ENCODE data around the gene NPAS3. TPM values are rescaled to one million over a fixed set of nuclear protein-coding genes. Genes with fewer than 3 reads are reported as not detected.

NPAS3 gene
- total RNA-seq, 1 experiment from 2014 or later = not detected

GRCh38 chr14:32968972-32969544 is 30.4 kb downstream of the NPAS3 start:
- intact Hi-C loops (cut with micrococcal nuclease) = no loop called here
- Histone ChIP-seq H3K27me3 (ENCODE audit: insufficient read depth, low read length) (no peaks in the 10 kb centered on the region), H2AFZ (ENCODE audit: low read depth, low read length, poor library complexity, severe bottlenecking) (no peak overlapping the region), H3K4me1 (ENCODE audit: control insufficient read depth in 1 of 2, insufficient read depth in 2 of 2, low read length in 2 of 2) (no peaks in the 10 kb centered on the region), H3K79me2 (ENCODE audit: insufficient read depth, low read length) (no peaks in the 10 kb centered on the region), H3K4me2 (ENCODE audit: low read length) (no peak overlapping the region), H4K20me1 (ENCODE audit: insufficient read depth) (no peaks in the 10 kb centered on the region), H3K9ac (ENCODE audit: low read length) (no peak overlapping the region), H3K27ac (ENCODE audit: low read depth, low read length) (no peak overlapping the region), H3K36me3 (ENCODE audit: control insufficient read depth in 1 of 2, insufficient read depth in 2 of 2, low read length in 2 of 2) (no peaks in the 10 kb centered on the region), H3K4me3 (replicated peaks in 1 of 2; ENCODE audit: low read depth in 1 of 2, low read length in 2 of 2) (no peak overlapping the region), H3K9me2 (ENCODE audit: insufficient read depth) (no peaks in the 10 kb centered on the region), H3K9me3 (ENCODE audit: control insufficient read depth in 1 of 2, insufficient read depth in 1 of 2, low read depth in 1 of 2, low read length in 2 of 2) (no peaks in the 10 kb centered on the region)
- no TSS peak for BruUV-seq (replicated peaks)
- DNase-seq (ENCODE audit: low read depth, low spot score) = no peak
- ChIA-PET POLR2A (no interaction called here), RAD21 (ENCODE audit: low non-redundant PET in 1 of 2, low total read pairs in 2 of 2, uncharacterized antibody in 2 of 2, unreplicated experiment in 2 of 2) (no interaction called here), CTCF (no interaction called here)
- no peak for ATAC-seq
- no peak for TF ChIP-seq CEBPB (IDR thresholded peaks at IDR 0.05; ENCODE audit: low read depth)
- no peak for TF ChIP-seq POLR2AphosphoS5 (IDR thresholded peaks at IDR 0.05; ENCODE audit: low read depth, low read length)
- no peak for TF ChIP-seq JUND (IDR thresholded peaks at IDR 0.05)
- TF ChIP-seq EZH2 (IDR thresholded peaks at IDR 0.05) = no peak
- no peak for TF ChIP-seq CBX3 (IDR thresholded peaks at IDR 0.05; ENCODE audit: low read depth)
- no peak for TF ChIP-seq CTCF (IDR thresholded peaks at IDR 0.05 in 2 of 3, conservative IDR thresholded peaks at IDR 0.05 in 1 of 3; ENCODE audit: borderline replicate concordance in 1 of 3, insufficient read depth in 1 of 3, low read depth in 2 of 3, low read length in 2 of 3)
- no peak for TF ChIP-seq REST (IDR thresholded peaks at IDR 0.05; ENCODE audit: low read depth)
- TF ChIP-seq ATF3 (IDR thresholded peaks at IDR 0.05) = no peak
- TF ChIP-seq ZFX (IDR thresholded peaks at IDR 0.05) = no peak
- TF ChIP-seq ZBTB33 (IDR thresholded peaks at IDR 0.05; ENCODE audit: extremely low read depth, insufficient replicate concordance, low read length) = no peak
- TF ChIP-seq SP1 (IDR thresholded peaks at IDR 0.05; ENCODE audit: low read depth) = no peak
- no peak for TF ChIP-seq EGR1 (IDR thresholded peaks at IDR 0.05; ENCODE audit: low read depth)
- TF ChIP-seq SIN3A (IDR thresholded peaks at IDR 0.05; ENCODE audit: low read depth) = no peak
- no peak for TF ChIP-seq EZH2phosphoT487 (IDR thresholded peaks at IDR 0.05; ENCODE audit: borderline replicate concordance)
